Right renal pelvis (tissue), 4 donors: Measurements from ENCODE around the gene AKAP8L. TPM values are rescaled to one million over a fixed set of nuclear protein-coding genes. Genes with fewer than 3 reads are reported as not detected.

ENCODE experiments used
- DNase-seq, 4 donors: peaks; one replicate each; pipeline ENCODE4 v3.0.0-alpha.2; 2013; ENCODE audit warnings: low read depth in 4 of 4, low spot score in 3 of 4, missing footprints in 1 of 4
- polyA plus RNA-seq, 4 donors: library from polyadenylated mRNA; unstranded; fragments of 120-200 nt; gene quantifications; one replicate each; pipeline ENCODE4 v1.2.1, GENCODE V29; 2013; ENCODE audit not compliant: insufficient read length in 4 of 4

The AKAP8L gene
- polyA plus RNA-seq, 4 donors = 99.9 to 109 (median 106) TPM

DNA sequence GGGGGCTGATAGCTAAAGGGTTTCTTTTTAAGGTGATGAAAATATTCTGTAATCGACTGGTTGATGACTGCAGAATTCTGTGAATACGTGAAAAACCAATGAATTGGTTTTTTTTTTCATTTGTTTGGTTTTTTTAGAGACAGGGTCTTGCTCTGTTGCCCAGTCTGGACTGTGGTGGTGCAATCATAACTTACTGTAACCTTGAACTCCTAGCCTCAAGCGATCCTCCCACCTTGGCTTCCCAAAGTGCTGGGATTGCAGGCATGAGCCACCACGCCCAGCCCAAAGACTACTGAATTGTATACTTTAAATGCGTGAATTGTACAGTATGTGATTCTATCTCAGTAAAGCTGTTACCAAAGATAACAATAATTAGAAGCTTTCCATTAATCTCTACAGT, 24.4 kb downstream of the AKAP8L start:
- DNase-seq = no peak

GRCh38 chr19:15393963-15394362, 24.8 kb downstream of the AKAP8L start:
- no peak for DNase-seq

- DNase-seq = no peak
These were observed 28.0 kb downstream of the AKAP8L start for GRCh38 chr19:15390814-15391213.

GRCh38 chr19:15381864-15382263, 36.9 kb downstream of the AKAP8L start:
- no peak for DNase-seq

GRCh38 chr19:15381429-15381828, 37.4 kb downstream of the AKAP8L start:
- no peak for DNase-seq

GRCh38 chr19:15379999-15380647, 38.7 kb downstream of the AKAP8L start:
- DNase-seq = peak in 2 of 4 donors; percentile 33 to 37

DNA sequence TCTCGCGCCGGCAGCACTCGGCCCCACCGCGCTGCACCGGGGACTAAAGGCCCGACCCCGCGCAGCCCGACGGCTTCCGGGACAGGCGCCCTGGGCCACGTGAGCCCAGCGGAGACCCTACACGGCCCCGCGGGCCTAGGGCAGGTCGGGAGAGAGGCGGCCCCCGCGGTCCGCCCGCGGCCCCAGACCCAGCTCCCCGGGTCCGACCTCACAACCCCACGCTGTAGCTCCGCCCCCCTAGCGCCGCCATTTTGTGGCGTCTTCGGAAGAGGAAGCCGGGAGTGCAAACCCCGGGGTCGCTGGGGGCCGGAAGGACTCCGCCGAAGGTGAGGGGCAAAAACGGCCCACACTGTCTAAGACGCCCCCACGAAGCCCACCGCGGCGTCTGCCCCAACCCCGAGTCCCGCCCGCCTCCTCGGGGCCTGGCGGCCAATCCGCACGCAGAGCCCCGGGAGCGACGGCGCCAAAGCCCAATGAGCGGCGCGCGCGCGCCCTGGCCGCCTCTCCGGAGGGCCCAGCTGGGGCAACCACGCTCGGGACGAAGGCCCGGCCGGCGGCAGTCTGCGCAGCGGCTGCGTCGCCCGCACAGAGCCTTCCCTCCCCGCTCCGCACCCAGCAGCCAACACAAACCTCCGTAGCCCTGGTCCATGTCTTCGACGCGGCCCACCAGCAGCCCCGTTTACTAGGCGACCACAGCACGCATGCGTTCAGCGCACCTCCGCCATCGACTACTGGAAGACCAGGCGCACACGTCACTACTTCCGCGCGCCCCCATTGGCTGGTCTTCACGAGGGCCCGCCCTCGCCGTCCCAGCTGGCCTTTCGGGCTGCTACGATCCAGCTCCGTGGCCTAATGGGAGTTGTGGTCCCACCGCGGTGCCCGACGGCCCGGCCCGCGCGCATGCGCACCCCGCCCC, 39.4 kb downstream of the AKAP8L start, which contains the start of gene AKAP8:
AKAP8 (minus strand) TSS at position 705 of the 916 bp plus-strand sequence; CDS start at position 649, 56 bp downstream.
- DNase-seq = peak; percentile 96 to 98 (median 96)

DNA sequence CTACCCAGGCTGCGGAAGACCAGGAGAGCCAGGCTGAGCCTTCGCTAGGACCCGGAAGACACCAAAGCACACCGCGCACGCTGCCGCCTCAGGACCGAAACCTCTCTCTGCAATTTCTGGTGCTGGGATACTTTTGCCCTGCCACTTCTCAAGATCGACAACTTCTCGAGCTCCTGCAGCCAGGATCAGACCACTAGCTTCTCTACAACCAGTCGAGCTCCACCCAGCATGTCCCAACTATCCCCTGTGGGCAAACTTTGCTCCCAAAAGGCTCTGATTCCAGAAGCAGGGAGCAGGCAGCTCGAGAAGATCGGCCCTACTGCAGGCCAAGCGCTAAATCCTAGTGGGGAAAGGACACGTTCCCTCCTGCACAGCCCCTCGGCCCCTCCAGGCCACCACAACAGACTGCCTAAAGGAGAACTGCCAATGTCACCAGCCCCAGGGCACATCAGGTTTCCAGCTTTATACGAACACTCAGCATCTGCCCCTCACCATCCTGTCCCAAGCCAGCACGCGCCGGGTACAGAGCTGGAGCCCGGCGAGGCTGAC, 40.2 kb downstream of the AKAP8L start:
- peak in 3 of 4 donors; percentile 5 to 26 (median 12) for DNase-seq

DNA sequence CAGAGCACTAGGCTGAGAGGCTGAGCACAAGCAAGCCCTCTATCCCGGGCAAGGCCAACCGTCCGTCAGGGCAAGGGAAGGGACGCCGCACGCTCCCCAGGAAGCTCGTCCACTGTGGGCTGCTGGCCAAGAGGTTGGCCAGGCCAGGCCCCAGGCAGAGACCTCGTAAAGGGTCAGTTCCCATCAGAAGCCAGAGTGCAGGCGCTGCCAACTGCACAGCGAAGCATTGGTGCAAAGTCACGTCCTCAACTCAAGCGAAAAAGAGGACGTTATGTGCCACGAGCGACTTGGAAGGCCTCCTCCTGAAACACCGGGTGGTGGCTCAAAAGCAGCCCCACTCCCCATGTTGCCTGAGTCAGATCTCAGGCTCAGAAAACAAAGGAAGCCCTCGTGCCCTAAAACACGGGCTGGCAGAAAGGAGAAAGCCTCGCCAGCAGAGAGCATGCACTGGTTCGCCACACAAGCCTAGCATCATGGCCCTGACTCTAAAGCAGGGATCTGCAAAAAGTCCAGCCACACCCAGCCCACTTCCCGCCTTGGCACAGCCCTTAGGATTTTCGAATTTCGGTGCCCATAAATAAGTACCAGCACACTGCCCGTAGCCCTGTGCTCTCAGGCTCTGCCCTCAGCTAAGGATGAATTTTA, 43.9 kb downstream of the AKAP8L start:
- no peak for DNase-seq

GRCh38 chr19:15374105-15374651, 44.6 kb downstream of the AKAP8L start:
- no peak for DNase-seq

GRCh38 chr19:15373644-15374043, 45.1 kb downstream of the AKAP8L start:
- no peak for DNase-seq

DNA sequence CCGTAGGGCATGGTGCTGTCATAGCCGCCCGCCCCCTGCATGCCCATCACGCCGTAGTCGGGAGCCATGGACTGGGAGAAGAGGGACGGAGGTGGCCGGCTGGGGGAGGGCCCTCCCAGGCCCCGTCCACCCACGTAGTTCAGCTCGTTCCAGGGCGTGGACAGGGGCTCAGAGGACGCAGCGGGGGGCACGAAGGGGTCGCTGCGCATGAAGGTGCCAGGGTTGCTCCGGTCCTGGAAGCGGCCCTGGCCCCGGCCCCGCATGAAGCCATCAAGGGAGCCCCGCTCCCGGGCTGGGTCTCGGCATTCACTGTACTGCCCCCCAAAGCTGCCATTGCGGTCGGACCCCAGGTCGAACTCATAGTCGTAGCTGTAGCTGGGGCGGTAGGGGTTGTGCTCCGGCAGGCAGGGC, 45.9 kb downstream of the AKAP8L start:
- DNase-seq = no peak

DNA sequence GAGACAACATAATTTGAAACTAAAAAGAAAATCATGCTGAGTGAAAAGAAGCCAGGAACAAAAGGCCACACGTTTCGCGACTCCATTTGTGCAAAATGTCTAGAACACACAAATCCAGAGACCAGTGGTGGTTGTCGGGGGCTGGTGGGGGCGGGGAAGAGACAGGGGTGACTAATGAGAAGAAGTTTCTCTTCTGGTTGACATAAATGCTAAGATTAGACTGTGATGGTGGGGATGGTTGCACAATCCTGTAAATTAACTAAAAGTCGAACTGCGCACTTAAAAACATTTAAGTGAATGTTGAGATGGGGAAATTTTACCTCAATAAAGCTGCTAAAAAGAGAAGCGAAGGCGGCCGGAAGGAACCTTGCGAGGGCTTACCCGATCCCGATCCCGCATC, 46.3 kb downstream of the AKAP8L start:
- no peak for DNase-seq

GRCh38 chr19:15371786-15372380, 46.9 kb downstream of the AKAP8L start:
- no peak for DNase-seq

DNA sequence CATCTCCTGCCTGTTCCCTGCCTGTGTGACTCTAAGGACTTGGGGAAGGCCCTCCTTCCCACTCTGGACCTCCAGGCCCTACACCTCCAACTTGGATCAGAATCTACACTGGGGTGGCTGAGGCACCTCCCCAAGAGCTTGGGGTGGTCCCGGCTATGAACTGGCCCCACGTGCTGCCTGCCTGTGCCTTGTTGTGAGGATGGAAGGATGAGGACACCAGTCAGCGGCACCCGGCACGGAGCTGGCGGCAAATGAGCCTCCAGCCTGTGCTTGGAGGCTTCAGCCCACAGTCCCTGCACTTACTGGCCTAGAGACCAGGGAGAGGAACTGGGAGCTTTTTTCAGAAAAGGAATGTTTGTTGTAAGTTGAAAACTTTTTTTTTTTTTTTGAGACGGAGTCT, 47.7 kb downstream of the AKAP8L start:
- no peak for DNase-seq

DNA sequence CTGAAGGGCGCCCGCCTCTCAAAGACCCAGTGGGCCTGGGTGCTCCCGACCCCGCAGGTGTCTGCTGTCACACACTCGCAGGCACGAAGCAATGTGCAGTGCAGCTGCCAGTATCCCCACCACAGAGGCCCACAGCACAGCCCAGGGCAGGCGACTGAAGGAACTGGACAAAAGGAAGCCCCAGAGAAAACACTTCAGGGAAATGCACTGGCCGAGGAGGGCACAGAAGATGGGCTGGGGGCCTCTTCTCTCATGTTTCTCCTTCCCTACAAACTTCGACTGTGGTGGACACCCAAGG, 49.2 kb downstream of the AKAP8L start:
- no peak for DNase-seq

DNA sequence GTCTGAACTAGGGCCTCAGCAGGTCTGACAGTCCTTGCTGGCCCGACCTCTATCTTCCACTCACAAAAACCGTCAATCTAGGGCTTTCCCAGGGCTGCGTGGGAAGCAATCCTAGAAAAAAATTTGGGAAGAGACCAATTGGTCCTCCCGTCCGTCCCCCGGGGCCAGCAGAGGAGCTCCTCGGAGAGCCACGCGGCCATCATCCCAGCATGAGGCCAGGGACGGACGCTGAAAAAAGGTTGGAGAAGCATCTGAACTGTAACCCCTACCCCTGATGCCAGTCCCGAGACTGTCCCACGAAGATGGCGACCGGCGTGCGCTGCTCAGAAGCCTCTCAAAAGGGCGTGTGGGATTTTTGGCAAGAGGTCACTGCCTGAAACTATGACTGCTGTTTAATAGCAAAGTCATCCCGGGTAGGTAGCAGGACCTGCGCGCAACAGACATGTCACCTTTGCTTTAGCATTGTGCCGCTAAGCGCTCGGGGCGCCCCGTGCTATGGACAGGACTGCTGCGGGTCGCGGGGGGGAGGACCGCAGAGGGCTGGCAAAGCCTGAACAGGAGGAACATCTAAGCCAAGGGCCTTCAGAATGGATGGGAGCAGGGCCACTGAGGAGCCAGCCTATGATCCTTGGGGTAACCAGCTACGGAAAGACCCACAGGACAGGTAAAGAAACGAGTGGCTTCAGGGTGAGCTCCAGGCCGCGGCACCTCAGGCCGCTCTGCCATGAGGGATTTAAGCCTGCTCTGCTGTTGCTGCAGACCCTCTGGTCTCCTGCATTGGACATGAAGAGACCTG, 49.8 kb downstream of the AKAP8L start:
- DNase-seq = no peak

DNA sequence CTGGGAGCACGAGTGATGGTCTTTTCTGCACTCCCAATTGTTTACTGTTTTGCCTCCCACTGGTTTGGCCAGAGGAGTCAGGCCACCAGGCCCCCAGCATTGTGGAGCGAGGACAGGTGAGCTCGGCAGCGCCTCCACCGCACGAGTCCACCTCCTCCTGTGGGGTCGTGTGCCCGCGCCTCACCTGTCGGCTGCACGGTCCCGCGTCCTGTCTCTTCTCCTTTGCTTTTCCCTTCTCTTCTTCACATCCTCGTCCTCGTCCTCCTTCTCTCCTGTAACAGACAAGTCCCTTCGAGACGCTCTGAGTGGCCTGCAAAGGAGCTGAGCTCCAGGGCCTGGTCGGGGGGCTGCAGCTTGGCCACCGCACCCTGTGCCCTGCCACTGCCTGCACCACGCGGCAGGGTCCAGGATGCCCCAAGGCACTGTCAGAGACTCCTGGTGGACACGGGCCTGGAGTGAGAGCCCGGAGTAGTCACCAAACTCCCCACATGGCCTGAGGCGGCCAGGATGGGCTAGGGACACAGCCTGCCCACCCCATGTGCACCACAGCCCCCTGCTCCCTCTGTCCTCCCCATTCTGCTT, 50.6 kb downstream of the AKAP8L start:
- DNase-seq = no peak

DNA sequence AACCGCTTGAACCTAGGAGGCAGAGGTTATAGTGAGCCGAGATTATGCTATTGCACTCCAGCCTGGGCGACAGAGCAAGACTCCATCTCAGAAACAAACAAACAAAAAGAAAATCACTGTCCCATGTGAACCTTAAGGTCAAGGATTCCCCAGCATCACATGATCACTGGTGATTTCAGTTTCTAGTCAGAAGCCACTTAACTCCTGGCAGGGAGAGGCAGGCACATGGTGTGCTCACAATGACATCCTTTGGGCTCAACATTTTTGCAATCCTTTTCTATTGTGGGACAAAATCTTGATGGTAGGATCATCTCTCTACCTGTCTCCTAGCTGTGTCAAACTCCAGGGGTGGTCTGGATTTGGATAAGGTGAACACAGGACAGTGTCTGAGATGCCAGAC, 51.3 kb downstream of the AKAP8L start:
- no peak for DNase-seq
